ENCODE results near the gene HSD17B10.
"Not testable (repeated sequence)": the region's sequence is repeated elsewhere in the genome, so short reads cannot be mapped to it uniquely, and the experiment has no call there.

Gene HSD17B10

DNA sequence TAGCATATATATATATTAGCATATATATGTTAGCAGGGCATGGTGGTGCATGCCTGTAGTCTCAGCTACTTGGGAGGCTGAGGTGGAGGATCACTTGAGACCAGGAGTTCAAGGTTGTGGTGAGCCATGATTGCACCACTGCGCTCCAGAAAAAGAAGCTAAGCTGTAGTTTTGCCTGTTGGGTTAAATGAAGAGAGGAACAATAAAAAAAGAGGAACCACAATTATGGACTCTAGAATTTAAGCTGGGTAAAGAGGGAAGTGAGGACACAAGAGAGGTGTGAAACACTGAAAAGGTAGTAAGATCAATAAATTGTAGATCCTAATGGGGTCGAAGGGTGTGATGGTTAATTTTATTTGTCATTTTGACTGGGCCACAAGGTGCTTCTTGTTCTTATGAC, 40.5 kb upstream of the HSD17B10 start:
- H2AFZ ChIP-seq (ENCODE audit: low read length) = no peak overlapping the region
- TF ChIP-seq, protein P1, sequence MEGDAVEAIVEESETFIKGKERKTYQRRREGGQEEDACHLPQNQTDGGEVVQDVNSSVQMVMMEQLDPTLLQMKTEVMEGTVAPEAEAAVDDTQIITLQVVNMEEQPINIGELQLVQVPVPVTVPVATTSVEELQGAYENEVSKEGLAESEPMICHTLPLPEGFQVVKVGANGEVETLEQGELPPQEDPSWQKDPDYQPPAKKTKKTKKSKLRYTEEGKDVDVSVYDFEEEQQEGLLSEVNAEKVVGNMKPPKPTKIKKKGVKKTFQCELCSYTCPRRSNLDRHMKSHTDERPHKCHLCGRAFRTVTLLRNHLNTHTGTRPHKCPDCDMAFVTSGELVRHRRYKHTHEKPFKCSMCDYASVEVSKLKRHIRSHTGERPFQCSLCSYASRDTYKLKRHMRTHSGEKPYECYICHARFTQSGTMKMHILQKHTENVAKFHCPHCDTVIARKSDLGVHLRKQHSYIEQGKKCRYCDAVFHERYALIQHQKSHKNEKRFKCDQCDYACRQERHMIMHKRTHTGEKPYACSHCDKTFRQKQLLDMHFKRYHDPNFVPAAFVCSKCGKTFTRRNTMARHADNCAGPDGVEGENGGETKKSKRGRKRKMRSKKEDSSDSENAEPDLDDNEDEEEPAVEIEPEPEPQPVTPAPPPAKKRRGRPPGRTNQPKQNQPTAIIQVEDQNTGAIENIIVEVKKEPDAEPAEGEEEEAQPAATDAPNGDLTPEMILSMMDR (IDR thresholded peaks at IDR 0.05; ENCODE audit: low read length) = no peak
- no peak for TF ChIP-seq EZH2 (IDR thresholded peaks at IDR 0.05; ENCODE audit: borderline replicate concordance, low read length)
- no peaks in the 10 kb centered on the region for H3F3A ChIP-seq (ENCODE audit: insufficient read depth, low read length)
- no peaks in the 10 kb centered on the region for H3K79me2 ChIP-seq (ENCODE audit: insufficient read depth, low read length)
- no peaks in the 10 kb centered on the region for H3K9me2 ChIP-seq (ENCODE audit: low read depth, low read length)
- no peaks in the 10 kb centered on the region for H3K4me1 ChIP-seq (ENCODE audit: insufficient read depth, low read length, severe bottlenecking)
- no peaks in the 10 kb centered on the region for H4K20me1 ChIP-seq (ENCODE audit: insufficient read depth, low read length)
- no peak overlapping the region for H3K4me2 ChIP-seq (ENCODE audit: low read length)
- no peak overlapping the region for H3K27ac ChIP-seq (ENCODE audit: low read depth, low read length, poor library complexity, severe bottlenecking)
- no peak overlapping the region for H3K9ac ChIP-seq (ENCODE audit: low read length)
- H3K9me3 ChIP-seq (ENCODE audit: low read length) = no peaks in the 10 kb centered on the region
- H3K27me3 ChIP-seq (ENCODE audit: insufficient read depth, low read length) = no peaks in the 10 kb centered on the region
- no peak overlapping the region for H3K4me3 ChIP-seq (ENCODE audit: low read depth, low read length, poor library complexity, severe bottlenecking)
- H3K36me3 ChIP-seq (ENCODE audit: insufficient read depth, low read length) = no peaks in the 10 kb centered on the region

DNA sequence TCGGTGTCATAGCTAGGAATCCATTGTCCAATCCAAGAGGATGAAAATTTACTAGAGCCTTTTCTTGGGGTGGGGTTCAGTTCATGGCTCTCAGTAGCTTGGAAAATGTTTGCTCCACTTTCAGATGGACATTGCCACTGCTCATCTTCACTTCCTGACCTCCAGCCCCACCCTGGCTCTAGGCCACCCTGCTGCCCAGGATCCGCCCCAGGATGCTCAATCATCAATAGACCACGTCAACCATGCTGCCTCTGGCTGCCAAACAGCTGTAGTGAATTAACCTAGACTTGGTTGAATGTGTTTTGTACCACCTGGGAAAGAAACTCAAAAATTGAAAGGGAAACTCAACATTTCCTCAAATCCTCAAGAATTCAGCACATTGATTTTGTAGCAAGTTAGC, 37.2 kb upstream of the HSD17B10 start:
- Histone ChIP-seq H3K79me2 (ENCODE audit: insufficient read depth, low read length) (no peaks in the 10 kb centered on the region), H3K27me3 (ENCODE audit: insufficient read depth, low read length) (no peaks in the 10 kb centered on the region), H3K36me3 (ENCODE audit: insufficient read depth, low read length) (no peaks in the 10 kb centered on the region), H4K20me1 (ENCODE audit: insufficient read depth, low read length) (no peaks in the 10 kb centered on the region), H2AFZ (ENCODE audit: low read length) (no peak overlapping the region), H3K9ac (ENCODE audit: low read length) (no peak overlapping the region), H3K9me2 (ENCODE audit: low read depth, low read length) (no peaks in the 10 kb centered on the region), H3K4me1 (ENCODE audit: insufficient read depth, low read length, severe bottlenecking) (no peaks in the 10 kb centered on the region), H3K9me3 (ENCODE audit: low read length) (no peaks in the 10 kb centered on the region), H3K4me3 (ENCODE audit: low read depth, low read length, poor library complexity, severe bottlenecking) (no peak overlapping the region), H3K27ac (ENCODE audit: low read depth, low read length, poor library complexity, severe bottlenecking) (no peak overlapping the region), H3K4me2 (ENCODE audit: low read length) (no peak overlapping the region), H3F3A (ENCODE audit: insufficient read depth, low read length) (no peaks in the 10 kb centered on the region)
- TF ChIP-seq, protein P1 (IDR thresholded peaks at IDR 0.05; ENCODE audit: low read length) = no peak
- TF ChIP-seq EZH2 (IDR thresholded peaks at IDR 0.05; ENCODE audit: borderline replicate concordance, low read length) = no peak

DNA sequence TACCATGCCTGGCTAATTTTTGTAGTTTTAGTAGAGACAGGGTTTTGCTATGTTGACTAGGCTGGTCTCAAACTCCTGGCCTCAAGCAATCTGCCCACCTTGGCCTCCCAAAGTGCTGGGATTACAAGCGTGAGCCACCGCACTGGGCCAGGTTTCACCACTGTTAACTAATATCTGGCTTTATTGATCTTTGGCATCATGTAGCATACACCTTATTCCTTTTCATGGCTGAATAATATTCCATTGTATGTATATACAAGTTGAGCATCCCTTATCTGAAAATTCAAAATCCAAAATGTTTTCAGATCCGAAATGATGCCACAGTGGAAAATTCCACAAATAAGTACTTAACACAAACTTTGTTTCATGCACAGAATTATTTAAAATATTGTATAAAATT, 34.5 kb upstream of the HSD17B10 start:
- H4K20me1 ChIP-seq (ENCODE audit: insufficient read depth, low read length); H3K27ac ChIP-seq (ENCODE audit: low read depth, low read length, poor library complexity, severe bottlenecking); H3K9ac ChIP-seq (ENCODE audit: low read length); H3K4me1 ChIP-seq (ENCODE audit: insufficient read depth, low read length, severe bottlenecking); H3K27me3 ChIP-seq (ENCODE audit: insufficient read depth, low read length); H3K4me3 ChIP-seq (ENCODE audit: low read depth, low read length, poor library complexity, severe bottlenecking); H3K36me3 ChIP-seq (ENCODE audit: insufficient read depth, low read length); H3K79me2 ChIP-seq (ENCODE audit: insufficient read depth, low read length); H3K9me2 ChIP-seq (ENCODE audit: low read depth, low read length); H3K4me2 ChIP-seq (ENCODE audit: low read length); H2AFZ ChIP-seq (ENCODE audit: low read length); H3F3A ChIP-seq (ENCODE audit: insufficient read depth, low read length); H3K9me3 ChIP-seq (ENCODE audit: low read length): not testable (repeated sequence)

DNA sequence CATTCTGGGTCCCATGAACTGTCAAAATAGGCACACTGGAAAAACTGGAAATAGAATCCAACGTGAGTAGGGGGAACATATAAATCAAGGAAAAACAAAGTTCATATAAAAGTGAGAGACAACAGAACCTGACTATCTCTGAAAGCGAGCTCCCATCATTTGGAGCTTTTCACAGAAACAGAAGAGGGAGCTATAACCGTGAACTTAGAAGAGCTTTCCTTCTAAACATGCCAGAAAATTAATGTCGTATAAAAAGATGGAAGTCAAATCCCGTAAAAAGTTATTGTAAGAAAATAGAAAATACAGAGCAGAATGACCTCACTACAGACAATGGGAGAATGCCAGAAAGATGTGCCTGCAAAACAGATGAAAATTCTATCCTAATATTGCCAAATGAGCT, 23.9 kb upstream of the HSD17B10 start:
- TF ChIP-seq, protein P1 (IDR thresholded peaks at IDR 0.05; ENCODE audit: low read length) = no peak
- no peak for TF ChIP-seq EZH2 (IDR thresholded peaks at IDR 0.05; ENCODE audit: borderline replicate concordance, low read length)

More for the DNA sequence above, 23.9 kb upstream of the HSD17B10 start:
- Histone ChIP-seq H4K20me1 (ENCODE audit: insufficient read depth, low read length) (no peaks in the 10 kb centered on the region), H3K9me3 (ENCODE audit: low read length) (no peaks in the 10 kb centered on the region), H3F3A (ENCODE audit: insufficient read depth, low read length) (no peaks in the 10 kb centered on the region), H3K9me2 (ENCODE audit: low read depth, low read length) (no peaks in the 10 kb centered on the region), H2AFZ (ENCODE audit: low read length) (no peak overlapping the region), H3K4me1 (ENCODE audit: insufficient read depth, low read length, severe bottlenecking) (no peaks in the 10 kb centered on the region), H3K4me2 (ENCODE audit: low read length) (no peak overlapping the region), H3K36me3 (ENCODE audit: insufficient read depth, low read length) (no peaks in the 10 kb centered on the region), H3K27me3 (ENCODE audit: insufficient read depth, low read length) (no peaks in the 10 kb centered on the region), H3K9ac (ENCODE audit: low read length) (no peak overlapping the region), H3K27ac (ENCODE audit: low read depth, low read length, poor library complexity, severe bottlenecking) (no peak overlapping the region), H3K4me3 (ENCODE audit: low read depth, low read length, poor library complexity, severe bottlenecking) (no peak overlapping the region), H3K79me2 (ENCODE audit: insufficient read depth, low read length) (no peaks in the 10 kb centered on the region)
